HUES48 (cell line): ENCODE results near the gene UBTD1.
"Not testable (repeated sequence)": the region's sequence is repeated elsewhere in the genome, so short reads cannot be mapped to it uniquely, and the experiment has no call there.

Experiments
- H3K27ac ChIP-seq: one replicate; pipeline ENCODE4 v1.7.0; 2013; ENCODE audit warnings: low read depth, low read length, inconsistent platforms
- H3K27me3 ChIP-seq: 2 replicates; pipeline ENCODE4 v1.6.1; 2013; ENCODE audit warnings: mild to moderate bottlenecking, low read length; ENCODE audit not compliant: control insufficient read depth, insufficient read depth
- H3K36me3 ChIP-seq: 2 replicates; pipeline ENCODE4 v1.6.1; 2013; ENCODE audit warnings: low read length; ENCODE audit not compliant: control insufficient read depth, insufficient read depth
- H3K4me1 ChIP-seq: 2 replicates; pipeline ENCODE4 v1.6.1; 2013; ENCODE audit warnings: mild to moderate bottlenecking, low read length; ENCODE audit not compliant: control insufficient read depth, insufficient read depth
- H3K4me3 ChIP-seq: 2 replicates; pipeline ENCODE4 v1.5.1; 2013; ENCODE audit warnings: mild to moderate bottlenecking, low read depth, low read length
- H3K9ac ChIP-seq: 2 replicates; pipeline ENCODE4 v1.6.1; 2013; ENCODE audit warnings: mild to moderate bottlenecking, low read depth, low read length, moderate library complexity
- H3K9me3 ChIP-seq: 2 replicates; pipeline ENCODE4 v1.6.1; 2013; ENCODE audit warnings: low read length; ENCODE audit not compliant: control insufficient read depth, insufficient read depth

The UBTD1 gene

DNA sequence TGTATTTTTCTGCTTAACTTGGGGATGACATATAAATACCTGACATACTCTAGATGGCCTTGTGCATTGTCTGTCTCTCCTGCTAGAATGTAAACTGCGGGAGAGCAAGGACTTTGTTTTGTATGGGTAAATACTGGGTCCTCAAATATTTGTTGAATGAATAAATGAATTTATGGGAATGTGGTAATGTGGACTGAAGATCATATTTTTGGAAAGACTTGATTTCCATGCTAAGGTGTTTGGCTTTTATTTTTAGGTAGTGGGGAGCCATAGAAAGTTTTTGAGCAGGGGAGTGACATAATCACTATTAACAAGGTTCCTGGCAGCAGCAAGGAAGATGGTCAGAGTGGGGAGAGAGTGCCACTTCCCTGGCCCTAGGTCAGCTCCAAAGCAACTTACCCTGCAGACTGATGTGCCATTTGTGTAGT lies 27.0 kb downstream of the UBTD1 start:
- Histone ChIP-seq H3K27me3 (no peaks in the 10 kb centered on the region), H3K4me3 (no peak overlapping the region), H3K9me3 (0 out of 2 replicates have a peak, but pooled peaks cover 3% of the 10 kb centered on the region), H3K27ac (no peak overlapping the region), H3K4me1 (peaks cover 13% of the 10 kb centered on the region), H3K36me3 (no peaks in the 10 kb centered on the region), H3K9ac (no peak overlapping the region)

- H3K27ac ChIP-seq, H3K4me3 ChIP-seq, H3K4me1 ChIP-seq, H3K9me3 ChIP-seq, H3K36me3 ChIP-seq, H3K27me3 ChIP-seq, H3K9ac ChIP-seq: not testable (repeated sequence)
Measured at GRCh38 chr10:97528876-97529275, 30.2 kb downstream of the UBTD1 start.

- H3K36me3 ChIP-seq, result no peaks in the 10 kb centered on the region
- no peak overlapping the region for H3K27ac ChIP-seq
- no peak overlapping the region for H3K4me3 ChIP-seq
- H3K4me1 ChIP-seq, result 0 out of 2 replicates have a peak, but pooled peaks cover 6% of the 10 kb centered on the region
- H3K27me3 ChIP-seq, result no peaks in the 10 kb centered on the region
- H3K9ac ChIP-seq, result no peak overlapping the region
- 0 out of 2 replicates have a peak, but pooled peaks cover 3% of the 10 kb centered on the region for H3K9me3 ChIP-seq
Measured at GRCh38 chr10:97529685-97530465, 31.2 kb downstream of the UBTD1 start.

- Histone ChIP-seq H3K27me3 (no peaks in the 10 kb centered on the region), H3K27ac (no peak overlapping the region), H3K36me3 (no peaks in the 10 kb centered on the region), H3K9me3 (0 out of 2 replicates have a peak, but pooled peaks cover 3% of the 10 kb centered on the region), H3K9ac (no peak overlapping the region), H3K4me3 (no peak overlapping the region), H3K4me1 (0 out of 2 replicates have a peak, but pooled peaks cover 6% of the 10 kb centered on the region)
Measured at GRCh38 chr10:97531401-97531986, 32.8 kb downstream of the UBTD1 start.

DNA sequence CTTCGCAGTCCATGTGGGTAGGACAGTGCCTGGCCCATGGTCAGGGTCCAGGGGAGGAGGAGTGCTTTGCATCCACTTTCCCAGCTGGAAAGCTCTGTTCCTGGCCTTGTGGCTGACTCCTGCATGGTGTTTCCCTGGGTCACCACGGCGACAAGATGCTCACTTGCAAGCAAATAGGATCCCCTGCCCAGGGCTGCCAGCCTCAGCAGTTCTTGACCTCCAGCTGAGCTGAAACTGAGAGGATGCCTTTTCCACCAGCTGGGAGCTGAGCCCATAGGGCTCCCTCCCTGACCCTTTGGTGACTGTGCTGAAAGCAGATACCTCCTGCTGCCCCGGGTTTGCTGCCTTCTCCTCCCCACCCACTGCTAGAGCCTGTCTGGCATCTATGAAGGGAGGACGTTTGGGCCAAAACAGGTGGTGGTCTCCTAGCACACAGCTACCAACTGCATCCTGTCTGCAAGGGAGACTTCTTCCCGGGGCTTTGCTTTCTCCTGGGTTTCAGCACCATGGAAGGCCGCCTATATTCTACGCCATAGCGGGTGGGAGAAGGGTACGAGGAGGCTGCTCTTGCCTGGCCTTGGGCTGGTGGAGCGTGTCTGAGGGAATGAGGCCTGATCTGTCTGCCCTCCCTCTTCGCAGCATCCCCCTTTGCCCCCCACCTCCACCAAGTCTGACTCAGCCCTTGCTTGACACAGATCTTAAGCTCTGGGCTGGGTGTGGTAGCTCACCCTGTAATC lies 34.4 kb downstream of the UBTD1 start:
- Histone ChIP-seq H3K27ac (peak overlapping the region; percentile 59), H3K4me1 (0 out of 2 replicates have a peak, but pooled peaks cover 6% of the 10 kb centered on the region), H3K27me3 (no peaks in the 10 kb centered on the region), H3K9me3 (0 out of 2 replicates have a peak, but pooled peaks cover 3% of the 10 kb centered on the region), H3K36me3 (no peaks in the 10 kb centered on the region), H3K4me3 (no peak overlapping the region), H3K9ac (no peak overlapping the region)

GRCh38 chr10:97533888-97534287 lies 35.2 kb downstream of the UBTD1 start:
- Histone ChIP-seq H3K36me3 (no peaks in the 10 kb centered on the region), H3K9ac (no peak overlapping the region; the same call in 1 of the 2 replicates), H3K9me3 (0 out of 2 replicates have a peak, but pooled peaks cover 3% of the 10 kb centered on the region), H3K4me3 (no peak overlapping the region), H3K27ac (no peak overlapping the region), H3K27me3 (no peaks in the 10 kb centered on the region), H3K4me1 (0 out of 2 replicates have a peak, but pooled peaks cover 6% of the 10 kb centered on the region)

DNA sequence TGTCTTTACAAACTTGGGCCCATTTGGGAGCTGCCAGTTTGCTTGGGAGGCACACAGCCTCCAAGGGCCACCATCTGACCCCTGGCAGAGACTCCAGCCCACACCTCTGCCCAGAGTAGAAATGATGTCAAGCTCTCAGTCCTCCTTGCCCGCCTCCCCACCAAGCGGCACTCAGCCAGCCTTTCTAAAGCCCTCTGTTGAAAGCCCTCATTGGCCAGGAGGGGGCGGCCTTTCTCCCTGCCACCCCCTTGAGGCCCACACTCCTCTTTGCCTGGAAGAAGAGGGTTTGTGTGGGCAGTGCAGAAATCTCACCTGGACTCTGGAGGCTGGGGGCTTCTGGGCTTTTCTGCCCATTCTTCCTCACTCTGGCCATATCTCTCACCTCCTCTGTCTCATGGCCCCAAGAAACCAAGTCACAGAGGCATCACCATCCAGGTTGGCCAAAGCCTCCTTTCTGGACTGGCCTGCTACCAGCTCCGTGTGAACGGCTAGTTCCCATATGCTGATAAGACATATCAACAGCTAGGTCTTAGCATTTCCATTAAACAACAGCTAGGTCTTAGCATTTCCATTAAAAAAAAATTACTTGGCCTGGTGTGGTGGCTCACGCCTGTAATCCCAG lies 36.1 kb downstream of the UBTD1 start:
- no peak overlapping the region for H3K4me3 ChIP-seq
- no peaks in the 10 kb centered on the region for H3K27me3 ChIP-seq
- no peak overlapping the region for H3K9ac ChIP-seq
- peaks cover 11% of the 10 kb centered on the region for H3K4me1 ChIP-seq
- no peaks in the 10 kb centered on the region for H3K36me3 ChIP-seq
- H3K27ac ChIP-seq, result no peak overlapping the region
- 0 out of 2 replicates have a peak, but pooled peaks cover 2% of the 10 kb centered on the region for H3K9me3 ChIP-seq

- Histone ChIP-seq H3K9me3 (no peaks in the 10 kb centered on the region), H3K4me3 (no peak overlapping the region), H3K36me3 (no peaks in the 10 kb centered on the region), H3K9ac (no peak overlapping the region), H3K27me3 (no peaks in the 10 kb centered on the region), H3K4me1 (peaks cover 22% of the 10 kb centered on the region), H3K27ac (no peak overlapping the region)
Measured at GRCh38 chr10:97537186-97537869, 38.6 kb downstream of the UBTD1 start.

DNA sequence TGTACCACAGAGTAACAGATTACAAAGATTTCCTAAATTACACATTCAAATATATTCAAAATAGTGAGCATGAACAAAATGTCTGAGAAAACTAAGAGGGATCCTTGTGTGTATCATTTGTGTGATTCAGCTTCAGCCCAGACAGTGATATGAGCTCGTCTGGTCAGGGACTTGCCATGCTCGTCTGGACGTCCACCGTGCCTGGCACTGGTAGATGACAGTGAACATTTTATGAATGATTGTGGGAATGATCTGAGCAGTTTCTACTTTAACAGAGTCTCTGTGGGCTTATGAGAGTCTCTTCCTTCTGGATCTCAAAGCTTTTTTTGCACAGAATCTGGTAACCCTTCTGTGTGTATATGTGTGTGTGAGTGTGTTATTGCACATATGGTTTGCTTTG lies 39.7 kb downstream of the UBTD1 start:
- Histone ChIP-seq H3K9me3 (no peaks in the 10 kb centered on the region), H3K36me3 (no peaks in the 10 kb centered on the region), H3K4me3 (no peak overlapping the region), H3K27me3 (no peaks in the 10 kb centered on the region), H3K27ac (no peak overlapping the region), H3K9ac (no peak overlapping the region), H3K4me1 (peaks cover 22% of the 10 kb centered on the region)

- H3K27ac ChIP-seq, result no peak overlapping the region
- no peak overlapping the region for H3K9ac ChIP-seq
- peaks cover 22% of the 10 kb centered on the region for H3K4me1 ChIP-seq
- H3K4me3 ChIP-seq, result no peak overlapping the region
- H3K27me3 ChIP-seq, result no peaks in the 10 kb centered on the region
- no peaks in the 10 kb centered on the region for H3K36me3 ChIP-seq
- no peaks in the 10 kb centered on the region for H3K9me3 ChIP-seq
Measured at GRCh38 chr10:97538839-97539238, 40.1 kb downstream of the UBTD1 start.
